IPS-18c (cell line): ENCODE results near the gene SGIP1.

Experiments used
- H3K4me3 ChIP-seq: 2 replicates; pipeline ENCODE4 v1.7.0; 2013; ENCODE audit warnings: low read depth, mild to moderate bottlenecking, low read length, moderate library complexity; ENCODE audit not compliant: insufficient read depth
- H3K9me3 ChIP-seq: one replicate; pipeline ENCODE4 v1.6.1; 2013; ENCODE audit warnings: mild to moderate bottlenecking, low read length, moderate library complexity; ENCODE audit not compliant: control insufficient read depth, insufficient read depth

SGIP1 gene

GRCh38 chr1:66542314-66542713 lies 8.4 kb downstream of the SGIP1 start:
- H3K9me3 ChIP-seq = no peaks in the 10 kb centered on the region
- no peak overlapping the region for H3K4me3 ChIP-seq

DNA sequence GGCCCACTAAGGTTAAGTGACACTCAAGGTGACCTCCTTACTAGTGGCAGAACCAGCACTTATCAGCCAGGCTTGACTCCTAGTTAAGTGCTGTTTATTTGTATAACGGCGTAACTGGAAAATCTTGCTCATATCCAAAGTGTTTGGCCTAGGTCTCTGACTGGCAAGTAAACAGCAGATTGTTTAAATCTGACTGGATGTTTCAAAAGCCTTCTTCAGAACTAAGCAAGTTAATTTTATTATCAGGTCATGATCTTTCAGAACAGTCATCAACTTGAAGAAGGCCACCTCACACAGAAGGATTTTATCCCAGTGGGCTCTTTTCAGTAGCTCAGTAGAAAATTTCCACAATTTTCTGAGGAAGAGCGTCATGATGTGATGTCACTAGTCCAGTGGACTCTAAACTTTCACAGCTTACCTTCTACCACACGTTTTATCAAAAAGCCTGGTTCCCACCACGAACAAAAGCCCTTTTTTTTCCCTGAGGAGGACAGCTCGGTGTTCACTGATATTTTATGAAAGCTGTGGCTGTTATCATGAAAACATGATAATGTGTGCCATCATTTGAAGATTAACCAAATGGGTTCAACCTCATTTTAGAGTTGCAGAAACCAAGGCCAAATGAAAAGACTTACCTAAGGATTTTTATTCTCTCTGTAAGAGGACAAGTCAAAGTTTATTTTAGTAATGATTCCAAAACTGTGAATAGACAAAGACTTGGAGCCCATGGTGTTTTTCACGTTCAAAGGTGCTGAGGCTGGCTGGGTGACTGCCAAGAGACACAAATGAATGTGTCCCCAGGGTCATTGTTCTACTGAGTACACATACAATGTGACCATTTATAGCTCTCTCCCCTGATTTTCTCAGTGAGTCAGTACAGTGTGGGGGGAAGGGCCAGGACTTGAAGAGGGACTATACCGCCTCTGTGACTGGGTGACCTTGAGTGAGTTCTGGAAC lies 9.1 kb downstream of the SGIP1 start:
- no peaks in the 10 kb centered on the region for H3K9me3 ChIP-seq
- H3K4me3 ChIP-seq = no peak overlapping the region

DNA sequence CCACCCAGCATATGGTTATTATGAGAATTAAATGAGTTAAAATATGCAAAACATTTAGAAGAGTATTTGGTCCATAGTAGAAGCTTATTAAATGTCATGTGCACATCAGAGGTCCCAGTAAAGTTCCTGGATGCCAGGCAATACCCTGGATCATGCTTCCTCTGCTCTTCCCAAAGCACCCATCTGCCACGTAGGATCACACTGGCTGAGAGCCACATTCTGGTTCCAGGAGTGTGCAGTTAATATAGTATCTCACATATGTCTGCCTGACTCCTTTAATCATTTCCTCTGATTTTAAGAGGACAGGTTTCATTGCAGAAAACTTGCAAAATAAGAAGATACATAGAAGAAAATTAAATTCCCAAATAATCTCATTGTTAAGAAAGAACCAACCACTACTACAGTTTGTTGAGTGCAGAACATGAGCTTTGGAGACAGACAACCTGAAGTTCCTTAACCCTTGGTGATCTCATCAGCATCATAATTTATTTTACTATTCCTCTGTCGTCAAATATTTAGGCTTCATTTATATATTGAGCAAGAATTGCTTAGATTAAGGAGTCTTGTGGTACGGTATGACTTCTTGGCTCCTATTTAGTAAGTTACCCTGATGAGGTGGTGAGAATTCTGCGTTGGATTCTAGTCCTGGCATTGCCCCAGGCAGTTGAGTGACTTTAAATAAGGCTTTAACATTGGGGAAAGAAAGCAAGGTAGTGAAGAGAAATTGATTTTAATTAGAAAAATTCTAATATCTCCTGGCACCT lies 12.3 kb downstream of the SGIP1 start:
- H3K9me3 ChIP-seq = no peaks in the 10 kb centered on the region
- H3K4me3 ChIP-seq = no peak overlapping the region

DNA sequence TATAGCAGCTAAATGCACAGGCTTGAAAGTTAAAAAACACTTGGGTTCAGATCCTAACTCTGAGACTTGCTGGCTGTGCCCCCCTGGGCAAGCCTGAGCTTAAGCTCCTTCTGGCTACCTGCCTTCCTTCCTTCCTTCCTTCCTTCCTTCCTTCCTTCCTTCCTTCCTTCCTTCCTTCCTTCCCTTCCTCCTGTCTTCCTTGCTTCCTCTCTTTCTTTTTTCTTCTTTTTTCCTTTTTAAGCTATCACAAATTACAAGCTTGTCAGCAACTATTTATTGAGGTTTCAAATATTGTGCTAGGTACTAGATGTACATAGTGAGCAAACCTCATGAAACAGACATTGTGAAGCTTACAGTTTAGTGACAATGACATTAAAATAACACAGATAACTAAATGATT lies 15.1 kb downstream of the SGIP1 start:
- no peaks in the 10 kb centered on the region for H3K9me3 ChIP-seq
- no peak overlapping the region for H3K4me3 ChIP-seq

DNA sequence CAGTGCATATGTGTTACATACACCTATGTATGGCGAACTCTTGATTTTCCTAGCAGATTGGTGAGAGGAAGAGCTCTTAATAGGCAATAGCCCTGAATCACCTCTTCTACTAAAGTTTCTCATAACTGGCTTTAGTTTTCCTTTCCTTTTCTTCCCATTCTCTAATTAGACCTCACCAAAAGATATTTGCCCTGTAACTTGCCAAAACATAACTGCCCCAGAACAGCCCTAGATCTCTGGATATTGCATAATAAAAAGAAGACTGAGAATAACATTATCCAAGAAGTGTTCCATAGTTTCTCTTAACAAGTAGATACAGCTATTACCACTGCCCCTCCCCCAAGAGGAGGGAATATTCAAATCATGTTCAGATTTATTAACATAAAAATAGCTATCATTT lies 16.3 kb downstream of the SGIP1 start:
- Histone ChIP-seq H3K9me3 (no peaks in the 10 kb centered on the region), H3K4me3 (no peak overlapping the region)

DNA sequence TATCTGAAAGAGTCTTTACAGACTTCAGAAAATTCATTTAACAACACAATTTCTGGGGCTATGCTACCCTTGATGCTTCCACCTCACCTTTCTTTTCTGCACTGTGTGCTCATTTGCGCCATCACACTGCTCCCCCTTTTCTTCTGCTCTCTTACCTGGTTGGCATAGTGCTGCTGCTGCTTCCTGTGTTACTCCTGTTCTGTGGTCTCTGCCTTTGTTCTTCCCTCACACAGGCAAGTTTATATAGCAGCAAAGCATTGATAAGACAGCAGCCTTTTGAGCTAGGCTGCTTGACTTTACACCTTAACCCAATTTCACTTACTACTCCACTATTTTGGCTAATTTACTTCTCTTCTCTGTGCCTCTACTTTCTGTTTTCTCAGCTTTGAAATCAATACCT lies 18.3 kb downstream of the SGIP1 start:
- Histone ChIP-seq H3K4me3 (no peak overlapping the region), H3K9me3 (no peaks in the 10 kb centered on the region)

- Histone ChIP-seq H3K4me3 (no peak overlapping the region), H3K9me3 (no peaks in the 10 kb centered on the region)
Measured at GRCh38 chr1:66552829-66553228, 18.9 kb downstream of the SGIP1 start.

- no peak overlapping the region for H3K4me3 ChIP-seq
- H3K9me3 ChIP-seq = no peaks in the 10 kb centered on the region
Measured at GRCh38 chr1:66553846-66554245, 19.9 kb downstream of the SGIP1 start.

DNA sequence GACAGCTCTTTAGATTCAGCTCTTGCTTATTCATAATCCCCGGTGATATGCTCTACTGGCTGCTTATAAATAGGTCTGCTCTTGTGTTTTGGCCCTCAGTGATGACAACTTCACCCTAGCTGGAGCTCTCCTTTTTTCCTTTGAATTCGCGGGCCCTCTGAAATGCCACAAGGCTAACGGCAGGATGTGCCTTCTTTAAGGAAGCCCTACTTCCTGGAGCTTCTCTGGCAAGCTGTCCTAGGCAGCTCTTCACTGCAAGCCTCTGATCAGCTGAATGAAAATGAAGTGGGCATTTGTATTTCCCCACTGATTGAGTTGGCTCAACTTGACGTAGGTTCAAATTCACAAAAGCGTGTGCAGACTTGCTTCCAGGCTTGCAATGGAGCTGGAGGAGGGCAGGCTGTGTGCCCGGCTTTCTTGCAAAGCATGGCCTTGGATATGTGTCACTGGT lies 22.2 kb downstream of the SGIP1 start:
- no peak overlapping the region for H3K4me3 ChIP-seq

GRCh38 chr1:66557157-66557556 lies 23.2 kb downstream of the SGIP1 start:
- Histone ChIP-seq H3K4me3 (no peak overlapping the region), H3K9me3 (no peaks in the 10 kb centered on the region)

More for the DNA sequence above, 22.2 kb downstream of the SGIP1 start:
- no peaks in the 10 kb centered on the region for H3K9me3 ChIP-seq

GRCh38 chr1:66559517-66559916 lies 25.6 kb downstream of the SGIP1 start:
- no peaks in the 10 kb centered on the region for H3K9me3 ChIP-seq
- no peak overlapping the region for H3K4me3 ChIP-seq

GRCh38 chr1:66562561-66562960 lies 28.6 kb downstream of the SGIP1 start:
- Histone ChIP-seq H3K4me3 (no peak overlapping the region), H3K9me3 (no peaks in the 10 kb centered on the region)

- Histone ChIP-seq H3K9me3 (no peaks in the 10 kb centered on the region), H3K4me3 (no peak overlapping the region)
Measured at GRCh38 chr1:66563094-66563800, 29.3 kb downstream of the SGIP1 start.

DNA sequence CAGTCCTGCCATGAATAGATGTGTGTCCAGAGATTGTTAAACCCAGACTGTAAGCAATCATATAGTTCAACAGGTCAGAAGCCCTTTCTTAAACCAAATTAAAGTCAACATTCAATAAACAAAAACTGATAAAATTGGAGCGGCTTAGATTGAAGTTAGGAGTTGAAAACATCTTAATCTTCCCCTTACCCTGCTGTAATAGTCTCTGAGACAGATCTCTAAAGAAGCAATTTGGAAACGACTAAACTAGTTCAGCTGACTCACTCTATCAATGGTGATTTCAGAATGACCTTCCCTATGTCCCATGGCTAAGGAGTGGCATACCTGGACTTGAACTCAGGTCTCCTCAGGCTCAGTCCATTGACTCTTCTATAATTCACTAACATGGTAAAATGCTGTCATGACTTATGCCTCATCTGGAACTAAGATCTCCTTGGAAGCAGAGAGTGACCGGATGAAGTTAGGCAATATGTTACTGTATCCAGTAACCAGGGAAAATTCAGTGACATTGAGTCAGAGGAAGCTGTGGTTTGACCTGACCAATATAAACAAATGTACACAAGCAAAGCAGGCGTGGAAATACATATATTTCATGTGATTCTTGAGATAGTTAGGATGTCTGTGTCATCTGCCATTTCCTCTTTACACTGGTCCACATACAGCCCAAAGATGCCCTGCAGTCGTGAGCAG lies 30.1 kb downstream of the SGIP1 start:
- Histone ChIP-seq H3K4me3 (no peak overlapping the region), H3K9me3 (no peaks in the 10 kb centered on the region)

DNA sequence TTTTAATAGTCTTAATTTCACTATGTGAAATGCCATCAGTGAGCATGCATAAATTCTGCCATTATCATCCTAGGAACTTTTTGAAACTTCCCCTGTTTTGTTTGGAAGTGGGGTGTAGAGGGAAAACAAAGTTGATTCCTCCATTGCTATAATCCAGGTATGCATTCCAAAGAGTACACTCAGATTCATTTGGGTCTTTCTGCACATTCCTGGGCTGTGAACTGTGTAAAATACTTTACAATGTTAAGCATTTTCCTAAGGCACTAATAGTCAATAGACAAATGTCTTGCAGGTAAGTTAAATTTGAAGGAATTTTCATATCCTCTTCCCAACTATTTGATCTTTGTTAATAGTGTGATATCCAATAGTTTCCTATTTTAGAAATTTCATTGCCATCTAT lies 36.2 kb downstream of the SGIP1 start:
- no peaks in the 10 kb centered on the region for H3K9me3 ChIP-seq
- no peak overlapping the region for H3K4me3 ChIP-seq

DNA sequence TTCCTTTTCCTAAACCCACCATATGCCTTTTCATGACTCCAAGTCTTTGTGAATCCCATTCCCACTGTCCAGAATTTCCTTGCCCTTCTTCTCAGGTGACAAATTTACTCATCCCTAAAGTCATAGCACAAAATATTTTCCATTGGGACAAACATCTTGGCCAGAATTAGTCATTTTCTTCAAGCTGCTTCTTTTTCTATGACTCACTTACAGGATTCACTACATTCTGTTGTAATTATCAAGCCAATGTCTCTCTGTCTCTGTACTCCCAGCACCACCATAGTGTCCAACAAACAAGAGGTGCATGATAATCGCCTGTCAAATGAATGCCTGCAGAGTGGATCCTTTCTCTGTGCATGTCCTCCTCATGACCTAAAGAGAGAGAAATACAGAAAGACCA lies 37.8 kb downstream of the SGIP1 start:
- H3K9me3 ChIP-seq = no peaks in the 10 kb centered on the region
- H3K4me3 ChIP-seq = no peak overlapping the region

- Histone ChIP-seq H3K4me3 (no peak overlapping the region), H3K9me3 (no peaks in the 10 kb centered on the region)
Measured at GRCh38 chr1:66575739-66576138, 41.8 kb downstream of the SGIP1 start.
